Measurements from ENCODE around the gene MYH4. TPM values are rescaled to one million over a fixed set of nuclear protein-coding genes. Genes with fewer than 3 reads are reported as not detected.

The MYH4 gene
- total and polyA plus RNA-seq, 12 donors: not detected

DNA sequence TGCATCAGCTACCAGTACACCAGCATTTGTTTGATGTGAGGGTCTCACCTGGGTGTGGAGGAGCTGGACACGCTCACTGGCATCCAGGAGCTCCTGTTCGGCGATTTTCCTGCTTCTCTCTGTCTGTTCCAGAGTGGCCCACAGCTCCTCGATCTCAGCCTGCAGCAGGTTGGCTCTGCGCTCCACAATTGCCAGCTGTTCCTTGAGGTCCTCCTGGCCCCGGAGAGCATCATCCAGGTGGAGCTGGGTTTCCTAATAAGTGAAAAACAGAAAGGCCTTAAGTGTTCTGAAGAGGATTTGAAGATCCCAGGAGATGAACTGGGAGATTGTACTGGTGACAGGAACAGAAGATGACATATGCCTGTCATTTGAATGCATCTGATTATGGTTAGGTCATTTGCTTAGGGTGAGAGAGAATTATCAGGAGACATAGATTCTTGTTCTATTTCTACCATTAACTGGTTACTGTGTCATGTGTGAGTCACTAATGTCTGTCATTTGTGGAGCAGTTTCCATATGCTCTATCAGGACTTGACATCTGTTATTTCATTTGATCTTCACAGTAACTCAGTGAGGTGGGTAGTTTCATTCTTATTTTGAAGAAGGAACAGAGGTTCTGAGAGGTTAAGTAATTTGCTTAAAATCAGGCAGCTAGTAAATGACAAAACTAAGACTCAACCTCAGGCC is 75.0 kb downstream of the MYH4 start:
- no peak overlapping the region for H3K27ac ChIP-seq
- H3K9me3 ChIP-seq (replicated peaks in 1 of 3): no peaks in the 10 kb centered on the region
- H3K4me1 ChIP-seq (replicated peaks in 1 of 2): no peaks in the 10 kb centered on the region
- WGBS, 4 donors: 78 to 84% (median 82%) methylated on average over 6 of the region's 6 CpGs
- no peak overlapping the region for H3K4me3 ChIP-seq
- intact Hi-C loops (cut with DNase I): no loop called here
- no peaks in the 10 kb centered on the region for H3K27me3 ChIP-seq
- DNase-seq: no peak
- H3K36me3 ChIP-seq (replicated peaks in 1 of 2): no peaks in the 10 kb centered on the region
- TF ChIP-seq POLR2A (IDR thresholded peaks at IDR 0.05): no peak
- TF ChIP-seq, protein P1, sequence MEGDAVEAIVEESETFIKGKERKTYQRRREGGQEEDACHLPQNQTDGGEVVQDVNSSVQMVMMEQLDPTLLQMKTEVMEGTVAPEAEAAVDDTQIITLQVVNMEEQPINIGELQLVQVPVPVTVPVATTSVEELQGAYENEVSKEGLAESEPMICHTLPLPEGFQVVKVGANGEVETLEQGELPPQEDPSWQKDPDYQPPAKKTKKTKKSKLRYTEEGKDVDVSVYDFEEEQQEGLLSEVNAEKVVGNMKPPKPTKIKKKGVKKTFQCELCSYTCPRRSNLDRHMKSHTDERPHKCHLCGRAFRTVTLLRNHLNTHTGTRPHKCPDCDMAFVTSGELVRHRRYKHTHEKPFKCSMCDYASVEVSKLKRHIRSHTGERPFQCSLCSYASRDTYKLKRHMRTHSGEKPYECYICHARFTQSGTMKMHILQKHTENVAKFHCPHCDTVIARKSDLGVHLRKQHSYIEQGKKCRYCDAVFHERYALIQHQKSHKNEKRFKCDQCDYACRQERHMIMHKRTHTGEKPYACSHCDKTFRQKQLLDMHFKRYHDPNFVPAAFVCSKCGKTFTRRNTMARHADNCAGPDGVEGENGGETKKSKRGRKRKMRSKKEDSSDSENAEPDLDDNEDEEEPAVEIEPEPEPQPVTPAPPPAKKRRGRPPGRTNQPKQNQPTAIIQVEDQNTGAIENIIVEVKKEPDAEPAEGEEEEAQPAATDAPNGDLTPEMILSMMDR (IDR thresholded peaks at IDR 0.05): no peak

Other genes starting within 250 kb of the MYH4 start
- gene MYH13, start 96.6 kb downstream of the MYH4 start, total RNA-seq: not detected
- gene MYH13, start 96.6 kb downstream of the MYH4 start, polyA plus RNA-seq: not detected
- gene MYH8, start 47.6 kb downstream of the MYH4 start, total RNA-seq: under 1 TPM in 1 of 9 donors, not detected in 8; 0.17 TPM
- gene MYH8, start 47.6 kb downstream of the MYH4 start, polyA plus RNA-seq: not detected
- gene MYH1, start 49.0 kb upstream of the MYH4 start, total RNA-seq: 1 to 10 TPM in 1 of 9 donors, not detected in 8; 1.9 TPM
- under 1 TPM in 1 of 3 donors, not detected in 2; 0.07 TPM for gene MYH1, start 49.0 kb upstream of the MYH4 start, polyA plus RNA-seq
- gene MYH2, start 80.1 kb upstream of the MYH4 start, total RNA-seq: 1 to 10 TPM in 2 of 9 donors, under 1 TPM in 1, not detected in 6; under 0.01 to 7.4 (median 1.4) TPM
- gene MYH2, start 80.1 kb upstream of the MYH4 start, polyA plus RNA-seq: under 1 TPM in 1 of 3 donors, not detected in 2; 0.10 TPM
- gene MYH3, start 187.8 kb upstream of the MYH4 start, total RNA-seq: 1 to 10 TPM in 3 of 9 donors, under 1 TPM in 5, not detected in 1; 0.43 to 2.3 (median 0.85) TPM
- gene MYH3, start 187.8 kb upstream of the MYH4 start, polyA plus RNA-seq: 1 to 10 TPM in 2 of 3 donors, under 1 TPM in 1; 0.62 to 9.3 (median 3.9) TPM
- gene SCO1, start 228.0 kb upstream of the MYH4 start, total RNA-seq: 10 to 100 TPM; 19.2 to 55.7 (median 35.3) TPM
- 10 to 100 TPM in 1 of 3 donors, 1 to 10 TPM in 2; 6.1 to 36.3 (median 7.9) TPM for gene SCO1, start 228.0 kb upstream of the MYH4 start, polyA plus RNA-seq
- 10 to 100 TPM in 2 of 9 donors, 1 to 10 TPM in 7; 3.8 to 12.1 (median 8.3) TPM for gene ADPRM, start 228.0 kb upstream of the MYH4 start, total RNA-seq
- gene ADPRM, start 228.0 kb upstream of the MYH4 start, polyA plus RNA-seq: 10 to 100 TPM in 1 of 3 donors, 1 to 10 TPM in 2; 7.5 to 11.1 (median 8.2) TPM

Data from adrenal gland (tissue), 12 donors.